Bronchial epithelial cell (primary cell): ENCODE data around the gene CATSPERE. TPM values are rescaled to one million over a fixed set of nuclear protein-coding genes. Genes with fewer than 3 reads are reported as not detected.

Experiments
- DNase-seq: peaks from one replicate; pipeline ENCODE4 v3.0.0-alpha.2; 2010; ENCODE audit warnings: low read depth
- FAIRE-seq: peaks from 2 replicates; lab custom pipeline; 2011; peaks lifted over from hg19 to GRCh38; lab: Jason Lieb, UNC
- H3K27me3 ChIP-seq: 2 replicates; pipeline ENCODE4 v1.5.1; 2011; ENCODE audit warnings: low read length; ENCODE audit not compliant: control insufficient read depth, insufficient read depth
- H3K36me3 ChIP-seq: 2 replicates; pipeline ENCODE4 v1.5.1; 2011; ENCODE audit warnings: low read length; ENCODE audit not compliant: control insufficient read depth, insufficient read depth
- H3K4me3 ChIP-seq: 2 replicates; pipeline ENCODE4 v1.5.1; 2011; ENCODE audit warnings: mild to moderate bottlenecking, low read depth, low read length, control low read depth
- CTCF ChIP-seq: IDR thresholded peaks from 2 replicates; pipeline ENCODE4 v1.5.1; 2011; ENCODE audit warnings: mild to moderate bottlenecking, moderate library complexity, low read length, control low read depth, inconsistent platforms; ENCODE audit not compliant: insufficient read depth, severe bottlenecking
- total RNA-seq: library from RNA; depleted of rRNA; stranded (reverse); fragments of >200 nt; gene quantifications from 2 replicates; pipeline ENCODE4 v1.2.1, GENCODE V29; 2014

Gene CATSPERE
- total RNA-seq, 1 donor from 2014 or later: under 0.01 TPM

GRCh38 chr1:244647819-244648218 is 186.7 kb downstream of the CATSPERE start:
- no peak for TF ChIP-seq CTCF
- Histone ChIP-seq H3K27me3 (no peaks in the 10 kb centered on the region), H3K4me3 (no peak overlapping the region), H3K36me3 (no peaks in the 10 kb centered on the region)
- FAIRE-seq: no peak
- DNase-seq: no peak

- no peak for FAIRE-seq
- no peaks in the 10 kb centered on the region for H3K27me3 ChIP-seq
Measured at GRCh38 chr1:244651956-244652622, 191.0 kb downstream of the CATSPERE start.

GRCh38 chr1:244652623-244653438 is 191.8 kb downstream of the CATSPERE start, which contains the start of gene DESI2:
TSS of gene DESI2 (plus strand) at chr1:244653126. CDS start at chr1:244653314, 188 bp downstream.
- FAIRE-seq: peak; percentile 7

More at GRCh38 chr1:244651956-244652622, 191.0 kb downstream of the CATSPERE start:
- peak overlapping the region; percentile 33 for H3K4me3 ChIP-seq
- H3K36me3 ChIP-seq: no peaks in the 10 kb centered on the region
- no peak for TF ChIP-seq CTCF
- DNase-seq: no peak

GRCh38 chr1:244653439-244654107 is 192.5 kb downstream of the CATSPERE start:
- Histone ChIP-seq H3K27me3 (no peaks in the 10 kb centered on the region), H3K4me3 (peak overlapping the region; percentile 74), H3K36me3 (no peaks in the 10 kb centered on the region)
- no peak for FAIRE-seq
- DNase-seq: peak; percentile 34
- no peak for TF ChIP-seq CTCF

More at GRCh38 chr1:244652623-244653438, 191.8 kb downstream of the CATSPERE start, which contains the start of gene DESI2:
- no peaks in the 10 kb centered on the region for H3K36me3 ChIP-seq
- no peaks in the 10 kb centered on the region for H3K27me3 ChIP-seq
- H3K4me3 ChIP-seq: peak within 1 kb of the TSS; percentile 74
- peak; percentile 98 for DNase-seq
- TF ChIP-seq CTCF: peak; percentile 63

- TF ChIP-seq CTCF: no peak
- H3K4me3 ChIP-seq: peak overlapping the region; percentile 74
- DNase-seq: peak; percentile 17
- no peak for FAIRE-seq
- H3K36me3 ChIP-seq: no peaks in the 10 kb centered on the region
- no peaks in the 10 kb centered on the region for H3K27me3 ChIP-seq
Measured at GRCh38 chr1:244654108-244655038, 193.3 kb downstream of the CATSPERE start.
